B cell (primary cell): ENCODE results near the gene APOLD1.

Experiments
- CTCF ChIP-seq: fragments of 200-600 bp; IDR thresholded peaks from one replicate; pipeline ENCODE4 v1.8.0; 2022; ENCODE audit warnings: antibody characterized with exemption, mild to moderate bottlenecking
- EZH2 ChIP-seq: IDR thresholded peaks from 2 replicates; pipeline ENCODE4 v1.6.1; 2012; ENCODE audit warnings: borderline replicate concordance, low read depth, mild to moderate bottlenecking, moderate library complexity, low read length; ENCODE audit not compliant: insufficient read depth, poor library complexity, severe bottlenecking

GRCh38 chr12:12840580-12840899 lies 55.1 kb downstream of the APOLD1 start:
- no peak for TF ChIP-seq CTCF
- TF ChIP-seq EZH2: no peak
